ENCODE measurements around the gene MEGF11. TPM values are rescaled to one million over a fixed set of nuclear protein-coding genes. Genes with fewer than 3 reads are reported as not detected.

Gene MEGF11
- total and polyA plus RNA-seq, 8 donors = 2.6 to 17.4 (median 9.9) TPM; not detected in 1

- Histone ChIP-seq H3K27me3 (peaks cover 0 to 52% of the 10 kb centered on the region in 2 donors), H3K9me3 (no peaks in the 10 kb centered on the region), H3K27ac (no peak overlapping the region), H3K4me3 (no peak overlapping the region), H3K36me3 (no peaks in the 10 kb centered on the region), H3K4me1 (no peaks in the 10 kb centered on the region)
- intact Hi-C loops (cut with DNase I) = no loop called here
- no peak for DNase-seq
- TF ChIP-seq CTCF (IDR thresholded peaks at IDR 0.05) = no peak
- ATAC-seq = no peak
Observed at GRCh38 chr15:66123799-66124198, 129.8 kb downstream of the MEGF11 start.

GRCh38 chr15:66120422-66120821 is 133.1 kb downstream of the MEGF11 start:
- H3K9me3 ChIP-seq = no peaks in the 10 kb centered on the region
- no peaks in the 10 kb centered on the region for H3K4me1 ChIP-seq
- H3K4me3 ChIP-seq = no peak overlapping the region
- DNase-seq (no peak), ATAC-seq (no peak)
- no peak overlapping the region for H3K27ac ChIP-seq
- H3K27me3 ChIP-seq = peaks cover 0 to 34% of the 10 kb centered on the region in 2 donors
- H3K36me3 ChIP-seq = no peaks in the 10 kb centered on the region
- intact Hi-C loops (cut with DNase I) = no loop called here
- TF ChIP-seq CTCF (IDR thresholded peaks at IDR 0.05) = no peak

- peaks cover 0 to 29% of the 10 kb centered on the region in 2 donors for H3K27me3 ChIP-seq
- no peak overlapping the region for H3K27ac ChIP-seq
- no peak overlapping the region for H3K4me3 ChIP-seq
- H3K36me3 ChIP-seq = no peaks in the 10 kb centered on the region
- DNase-seq = no peak
- no peaks in the 10 kb centered on the region for H3K9me3 ChIP-seq
- no peak for TF ChIP-seq CTCF (IDR thresholded peaks at IDR 0.05)
- intact Hi-C loops (cut with DNase I) = no loop called here
- H3K4me1 ChIP-seq = no peaks in the 10 kb centered on the region
- ATAC-seq = no peak
Observed at GRCh38 chr15:66117841-66118240, 135.7 kb downstream of the MEGF11 start.

GRCh38 chr15:66115568-66116206 is 137.9 kb downstream of the MEGF11 start:
- DNase-seq = no peak
- intact Hi-C loops (cut with DNase I) = no loop called here
- Histone ChIP-seq H3K9me3 (no peaks in the 10 kb centered on the region), H3K4me3 (no peak overlapping the region), H3K27ac (no peak overlapping the region), H3K4me1 (no peaks in the 10 kb centered on the region), H3K36me3 (no peaks in the 10 kb centered on the region), H3K27me3 (peaks cover 0 to 29% of the 10 kb centered on the region in 2 donors)
- no peak for TF ChIP-seq CTCF (IDR thresholded peaks at IDR 0.05)
- no peak for ATAC-seq

GRCh38 chr15:66114863-66115425 is 138.6 kb downstream of the MEGF11 start:
- Histone ChIP-seq H3K4me3 (no peak overlapping the region), H3K27me3 (peaks cover 0 to 29% of the 10 kb centered on the region in 2 donors), H3K36me3 (no peaks in the 10 kb centered on the region), H3K4me1 (no peaks in the 10 kb centered on the region), H3K9me3 (no peaks in the 10 kb centered on the region), H3K27ac (no peak overlapping the region)
- no peak for TF ChIP-seq CTCF (IDR thresholded peaks at IDR 0.05)
- ATAC-seq (no peak), DNase-seq (no peak)
- intact Hi-C loops (cut with DNase I) = no loop called here

Measured in left lung (tissue), 10 donors.